Mucosa of rectum (tissue), 2 donors: ENCODE data around the gene P4HTM.
"Not testable (repeated sequence)": the region's sequence is repeated elsewhere in the genome, so short reads cannot be mapped to it uniquely, and the experiment has no call there.

Source experiments
- H3K27ac ChIP-seq, 2 donors: one replicate each; pipeline ENCODE4 v1.7.0; 2013; ENCODE audit warnings: inconsistent platforms in 2 of 2, low read depth in 2 of 2, low read length in 2 of 2
- H3K27me3 ChIP-seq, 2 donors: one replicate each; pipeline ENCODE4 v1.7.0; 2013; ENCODE audit warnings: low read length in 2 of 2; ENCODE audit not compliant: control insufficient read depth in 2 of 2, insufficient read depth in 2 of 2
- H3K36me3 ChIP-seq, 2 donors: one replicate each; pipeline ENCODE4 v1.7.0; 2013; ENCODE audit warnings: low read length in 2 of 2; ENCODE audit not compliant: control insufficient read depth in 2 of 2, insufficient read depth in 2 of 2
- H3K4me1 ChIP-seq, 2 donors: one replicate each; pipeline ENCODE4 v1.7.0; 2013; ENCODE audit warnings: low read length in 2 of 2, mild to moderate bottlenecking in 1 of 2; ENCODE audit not compliant: control insufficient read depth in 2 of 2, insufficient read depth in 2 of 2
- H3K4me3 ChIP-seq, 2 donors: one replicate each; pipeline ENCODE4 v1.7.0; 2013; ENCODE audit warnings: low read length in 2 of 2
- H3K9ac ChIP-seq, 2 donors: one replicate each; pipeline ENCODE4 v1.7.0; 2013; ENCODE audit warnings: low read length in 2 of 2, low read depth in 1 of 2, mild to moderate bottlenecking in 1 of 2
- H3K9me3 ChIP-seq, 2 donors: one replicate each; pipeline ENCODE4 v1.7.0; 2013; ENCODE audit warnings: low read length in 2 of 2; ENCODE audit not compliant: control insufficient read depth in 2 of 2
- donor health status: healthy.
- donor health status: Normal muscosa, but diverticular disease.

The P4HTM gene

GRCh38 chr3:49007068-49007770, 17.2 kb downstream of the P4HTM start, which contains the start of gene WDR6:
TSS of gene WDR6 (plus strand) at chr3:49007391. CDS start at chr3:49007432, 41 bp downstream.
- Histone ChIP-seq H3K9ac (peak within 1 kb of the TSS; percentile 91 to 97), H3K36me3 (peaks cover 4 to 12% of the 10 kb centered on the region in 2 donors), H3K9me3 (no peaks in the 10 kb centered on the region), H3K27me3 (no peaks in the 10 kb centered on the region), H3K4me3 (peak within 1 kb of the TSS; percentile 87 to 94), H3K4me1 (peaks cover 16 to 18% of the 10 kb centered on the region in 2 donors), H3K27ac (peak within 1 kb of the TSS; percentile 97 to 99)

- Histone ChIP-seq H3K4me1 (peaks cover 16 to 18% of the 10 kb centered on the region in 2 donors), H3K36me3 (peaks cover 11 to 19% of the 10 kb centered on the region in 2 donors), H3K9me3 (no peaks in the 10 kb centered on the region), H3K9ac (peak overlapping the region; percentile 91 to 97), H3K27ac (peak overlapping the region; percentile 97 to 99), H3K27me3 (no peaks in the 10 kb centered on the region), H3K4me3 (peak overlapping the region; percentile 87 to 94)
These were observed 17.9 kb downstream of the P4HTM start for GRCh38 chr3:49007771-49008528.

DNA sequence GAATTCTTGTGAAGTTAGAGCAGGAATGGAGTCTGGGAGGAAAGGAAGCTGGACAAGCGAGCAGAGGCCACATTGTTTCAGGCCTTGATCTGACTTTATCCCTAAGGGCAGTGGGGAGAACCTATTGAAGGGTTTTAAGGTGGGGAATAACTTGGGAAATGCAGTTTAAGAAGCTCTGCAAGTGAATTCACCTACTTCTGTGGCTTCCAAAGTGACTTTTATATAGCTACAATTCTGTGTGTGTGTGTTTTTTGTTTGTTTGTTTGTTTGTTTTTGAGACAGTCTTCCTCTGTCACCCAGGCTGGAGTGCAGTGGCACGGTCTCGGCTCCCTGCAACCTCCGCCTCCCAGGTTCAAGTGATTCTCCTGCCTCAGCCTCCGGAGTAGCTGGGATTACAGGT, 18.6 kb downstream of the P4HTM start:
- peaks cover 17 to 23% of the 10 kb centered on the region in 2 donors for H3K36me3 ChIP-seq
- H3K4me1 ChIP-seq: peaks cover 16 to 21% of the 10 kb centered on the region in 2 donors
- peak overlapping the region in 1 of 2 donors; percentile 97 for H3K27ac ChIP-seq
- not testable (repeated sequence) for H3K27me3 ChIP-seq, H3K9me3 ChIP-seq, H3K9ac ChIP-seq
- peak overlapping the region in 1 of 2 donors; percentile 87 for H3K4me3 ChIP-seq

DNA sequence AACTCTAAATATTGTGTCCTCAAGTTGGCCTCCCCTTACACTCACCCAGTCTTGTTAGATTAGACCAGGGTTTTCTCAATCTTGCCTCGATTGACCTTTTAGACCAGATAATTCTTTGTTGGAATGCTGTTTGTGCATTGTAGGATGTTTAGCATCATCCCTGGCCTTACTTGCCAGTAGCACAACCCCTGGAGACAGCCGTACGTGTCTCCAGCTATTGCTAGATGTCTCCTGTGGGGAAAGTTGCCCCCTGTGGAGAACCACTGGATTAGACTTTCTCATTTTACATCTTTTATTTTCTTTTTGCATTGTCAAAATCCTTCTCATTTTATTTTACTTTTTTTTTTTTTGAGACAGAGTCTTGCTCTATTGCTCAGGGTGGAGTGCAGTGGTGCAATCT, 19.4 kb downstream of the P4HTM start:
- H3K27ac ChIP-seq: no peak overlapping the region
- peaks cover 20 to 29% of the 10 kb centered on the region in 2 donors for H3K36me3 ChIP-seq
- H3K9ac ChIP-seq: no peak overlapping the region
- peaks cover 16 to 21% of the 10 kb centered on the region in 2 donors for H3K4me1 ChIP-seq
- H3K9me3 ChIP-seq: no peaks in the 10 kb centered on the region
- H3K4me3 ChIP-seq: no peak overlapping the region
- H3K27me3 ChIP-seq: no peaks in the 10 kb centered on the region

GRCh38 chr3:49012441-49013017, 22.5 kb downstream of the P4HTM start:
- H3K27ac ChIP-seq: no peak overlapping the region
- no peaks in the 10 kb centered on the region for H3K27me3 ChIP-seq
- no peaks in the 10 kb centered on the region for H3K9me3 ChIP-seq
- H3K9ac ChIP-seq: no peak overlapping the region
- H3K4me1 ChIP-seq: peaks cover 12 to 18% of the 10 kb centered on the region in 2 donors
- peaks cover 40 to 51% of the 10 kb centered on the region in 2 donors for H3K36me3 ChIP-seq
- no peak overlapping the region for H3K4me3 ChIP-seq

GRCh38 chr3:49013113-49013737, 23.2 kb downstream of the P4HTM start:
- Histone ChIP-seq H3K4me3 (no peak overlapping the region), H3K9ac (no peak overlapping the region), H3K27ac (no peak overlapping the region), H3K27me3 (no peaks in the 10 kb centered on the region), H3K9me3 (no peaks in the 10 kb centered on the region), H3K4me1 (peaks cover 12 to 18% of the 10 kb centered on the region in 2 donors), H3K36me3 (peaks cover 40 to 51% of the 10 kb centered on the region in 2 donors)

GRCh38 chr3:49013738-49014660, 24.0 kb downstream of the P4HTM start:
- Histone ChIP-seq H3K27ac (no peak overlapping the region), H3K4me3 (no peak overlapping the region), H3K27me3 (no peaks in the 10 kb centered on the region), H3K36me3 (peaks cover 40 to 51% of the 10 kb centered on the region in 2 donors), H3K9me3 (no peaks in the 10 kb centered on the region), H3K4me1 (peaks cover 9 to 18% of the 10 kb centered on the region in 2 donors), H3K9ac (no peak overlapping the region)

GRCh38 chr3:49015072-49015471, 25.0 kb downstream of the P4HTM start:
- Histone ChIP-seq H3K4me1 (peaks cover 11 to 26% of the 10 kb centered on the region in 2 donors), H3K27me3 (no peaks in the 10 kb centered on the region), H3K4me3 (no peak overlapping the region), H3K36me3 (peaks cover 40 to 51% of the 10 kb centered on the region in 2 donors), H3K27ac (no peak overlapping the region), H3K9ac (no peak overlapping the region), H3K9me3 (no peaks in the 10 kb centered on the region)

- Histone ChIP-seq H3K27me3 (no peaks in the 10 kb centered on the region), H3K4me3 (no peak overlapping the region), H3K9ac (no peak overlapping the region), H3K4me1 (peaks cover 14 to 32% of the 10 kb centered on the region in 2 donors), H3K9me3 (no peaks in the 10 kb centered on the region), H3K27ac (no peak overlapping the region), H3K36me3 (peaks cover 40 to 51% of the 10 kb centered on the region in 2 donors)
These were observed 25.7 kb downstream of the P4HTM start for GRCh38 chr3:49015765-49016164.
